ENCODE results near the gene SMCO4.
"Not testable (repeated sequence)": the region's sequence is repeated elsewhere in the genome, so short reads cannot be mapped to it uniquely, and the experiment has no call there.

Gene SMCO4

DNA sequence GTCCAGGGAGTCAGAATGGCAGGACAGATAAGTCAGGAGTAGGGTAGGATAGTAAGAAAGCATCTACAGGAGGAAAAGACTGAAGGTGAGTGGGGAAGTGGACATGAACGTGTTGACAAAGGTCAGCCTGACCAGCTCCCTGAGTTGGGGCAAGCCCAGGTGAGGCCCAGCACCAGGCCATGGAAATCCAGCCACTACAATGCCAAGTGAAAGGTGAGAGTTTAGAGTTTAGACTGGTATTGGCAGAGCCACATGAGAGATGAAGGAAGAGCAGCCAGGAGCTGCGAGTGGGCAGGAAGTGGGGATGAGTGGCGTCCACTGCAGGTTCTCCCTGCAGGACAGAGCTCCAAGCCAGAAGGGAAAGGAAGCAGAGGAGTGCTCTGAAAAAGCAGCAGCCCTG is 16.5 kb upstream of the SMCO4 start:
- DNase-seq, result no peak

DNA sequence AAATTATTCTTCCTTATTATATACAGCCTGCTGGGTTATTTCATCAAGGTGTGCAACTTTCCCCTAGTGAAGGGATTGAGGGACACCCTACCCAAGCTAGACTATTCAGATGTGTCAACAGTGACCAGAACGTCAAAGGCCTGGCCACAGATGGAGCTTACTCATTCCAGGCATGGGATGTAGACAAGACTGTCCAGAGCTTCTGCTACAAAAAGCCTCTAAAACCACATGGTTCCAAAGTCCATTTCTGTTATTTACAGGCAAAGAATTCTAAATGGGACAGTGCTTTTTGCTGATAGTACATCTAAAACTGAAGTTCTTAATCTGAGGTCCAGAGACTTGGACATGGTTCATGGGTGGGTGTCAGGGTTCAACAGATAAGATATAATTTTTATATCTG is 9.7 kb upstream of the SMCO4 start:
- DNase-seq, result no peak

DNA sequence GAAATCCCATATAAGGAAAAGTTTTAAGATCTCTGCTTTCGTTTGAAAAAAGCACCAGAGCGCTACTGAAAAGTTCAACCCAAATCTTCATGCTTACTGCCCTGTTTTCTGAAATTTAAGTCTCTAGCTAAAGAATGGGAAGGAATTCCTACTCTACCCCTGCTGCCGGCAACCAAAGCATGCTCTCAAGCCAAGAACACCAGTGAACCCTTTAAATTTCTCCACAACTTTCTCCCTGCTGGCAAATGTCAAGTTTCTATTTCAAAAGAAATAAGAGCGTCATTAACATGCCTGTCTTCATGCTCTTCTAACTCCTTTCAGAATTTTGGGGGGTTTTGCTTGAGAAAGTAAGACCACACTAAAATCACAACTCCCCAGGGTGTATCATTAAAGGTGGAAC is 6.8 kb upstream of the SMCO4 start:
- DNase-seq, result no peak

DNA sequence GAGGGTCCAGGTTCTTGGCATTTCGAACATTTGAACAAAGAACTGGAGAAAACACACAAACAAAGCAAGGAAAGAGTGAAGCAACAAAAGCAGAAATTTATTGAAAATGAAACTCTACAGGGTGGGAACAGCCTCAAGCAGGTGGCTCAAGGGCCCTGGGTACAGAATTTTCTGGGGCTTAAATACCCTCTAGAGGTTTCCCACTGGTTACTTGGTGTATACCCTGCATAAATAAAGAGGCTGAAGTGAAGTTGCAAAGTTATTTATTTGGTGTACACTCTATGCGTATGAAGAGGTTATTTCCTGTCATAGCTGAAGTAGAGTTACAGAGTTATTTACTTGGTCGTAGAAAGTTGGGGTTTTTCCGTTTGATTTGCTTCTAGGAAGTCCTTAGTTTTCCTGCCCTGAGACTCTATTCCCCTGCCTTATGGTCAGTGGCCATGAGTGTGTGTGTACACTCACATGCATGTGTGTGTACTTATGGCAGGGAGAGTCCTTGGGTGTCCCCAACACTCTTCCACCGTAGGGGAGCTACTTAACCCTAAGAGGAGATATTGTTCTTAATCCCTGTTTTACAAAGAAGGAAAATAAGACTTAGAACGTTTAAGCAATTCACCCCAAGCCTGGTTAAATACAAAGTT is 5.6 kb upstream of the SMCO4 start:
- DNase-seq, result no peak

DNA sequence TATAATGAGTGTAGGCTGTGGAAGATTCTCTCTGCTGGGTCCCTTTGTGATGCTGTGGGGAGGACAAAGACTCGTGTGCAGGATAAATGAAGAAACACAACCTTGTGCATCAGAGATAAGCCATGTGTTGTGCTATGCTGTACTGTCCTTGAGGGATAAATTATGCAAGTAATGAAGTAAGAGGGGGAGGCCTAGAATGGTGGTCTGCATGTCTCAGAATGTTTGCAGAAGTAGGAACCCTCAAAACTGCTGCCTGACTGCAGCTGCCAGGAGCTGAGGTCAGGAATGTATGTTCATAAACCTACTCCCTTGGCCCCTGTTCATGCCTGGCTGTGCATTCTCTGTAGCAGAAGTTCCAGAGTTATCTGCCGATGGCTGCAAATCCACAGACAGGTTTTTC is 4.6 kb upstream of the SMCO4 start:
- no peak for DNase-seq

DNA sequence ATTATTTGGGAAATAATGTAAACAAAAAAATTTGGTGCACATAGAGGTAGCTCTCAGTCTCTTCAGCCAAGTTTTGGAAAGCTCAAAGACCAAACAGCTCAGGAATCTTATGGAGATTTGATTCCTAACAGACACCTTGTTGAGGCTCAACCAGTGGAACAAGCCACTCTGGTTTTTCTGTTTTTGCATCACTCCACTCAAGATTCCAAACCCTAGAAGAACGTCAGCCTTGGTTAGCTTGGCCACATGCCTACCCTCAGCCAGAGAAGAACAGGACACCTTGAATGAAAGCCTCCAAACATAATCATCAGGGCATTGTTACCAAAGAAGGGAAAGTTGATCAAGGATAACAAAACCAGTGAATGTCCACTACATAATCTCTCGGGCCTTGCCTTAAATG is 3.8 kb upstream of the SMCO4 start:
- DNase-seq, result no peak

DNA sequence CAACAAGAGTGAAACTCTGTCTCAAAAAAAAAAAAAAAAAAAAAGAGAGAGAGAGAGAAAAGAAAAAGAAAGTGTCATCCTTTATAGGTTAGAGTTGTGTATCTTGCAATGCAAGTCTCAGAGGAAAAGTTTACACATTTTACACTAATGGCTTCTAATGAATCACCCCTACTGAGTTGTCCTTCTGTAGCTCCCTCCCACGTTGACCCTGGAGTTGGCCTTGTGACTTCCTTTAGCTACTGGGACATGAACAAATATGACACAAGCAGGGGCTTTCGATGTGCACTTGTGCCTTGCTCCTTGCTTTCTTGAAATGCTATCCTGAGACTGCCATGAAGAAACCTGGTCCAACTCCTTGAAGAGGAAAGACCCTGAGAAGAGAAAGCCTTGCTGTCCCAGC is 2.4 kb upstream of the SMCO4 start:
- DNase-seq, result peak; percentile 86 to 94 (median 90)

DNA sequence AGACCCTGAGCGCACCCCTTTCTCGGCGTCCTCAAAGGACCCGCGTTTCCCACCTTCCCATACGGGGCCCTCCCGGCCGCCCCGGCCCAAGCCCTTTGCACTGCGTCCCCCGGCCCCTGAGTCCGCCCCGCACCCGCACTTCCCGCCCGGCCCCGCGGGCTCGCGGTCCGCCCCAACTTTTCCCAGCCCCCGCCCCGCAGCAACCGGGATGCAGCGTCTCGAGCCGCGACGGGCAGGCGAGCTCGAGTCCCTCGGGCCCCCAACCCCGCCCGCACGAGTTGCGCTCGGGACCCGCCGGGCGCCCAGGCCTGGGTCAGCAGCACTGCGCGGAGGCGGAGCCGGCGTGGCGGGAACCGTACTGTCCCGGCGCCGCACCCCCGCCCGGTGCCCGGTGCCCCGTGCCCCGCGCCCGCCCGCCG is 371 bp downstream of the SMCO4 start:
- DNase-seq, result peak in 2 of 3 donors; percentile 57 to 68

DNA sequence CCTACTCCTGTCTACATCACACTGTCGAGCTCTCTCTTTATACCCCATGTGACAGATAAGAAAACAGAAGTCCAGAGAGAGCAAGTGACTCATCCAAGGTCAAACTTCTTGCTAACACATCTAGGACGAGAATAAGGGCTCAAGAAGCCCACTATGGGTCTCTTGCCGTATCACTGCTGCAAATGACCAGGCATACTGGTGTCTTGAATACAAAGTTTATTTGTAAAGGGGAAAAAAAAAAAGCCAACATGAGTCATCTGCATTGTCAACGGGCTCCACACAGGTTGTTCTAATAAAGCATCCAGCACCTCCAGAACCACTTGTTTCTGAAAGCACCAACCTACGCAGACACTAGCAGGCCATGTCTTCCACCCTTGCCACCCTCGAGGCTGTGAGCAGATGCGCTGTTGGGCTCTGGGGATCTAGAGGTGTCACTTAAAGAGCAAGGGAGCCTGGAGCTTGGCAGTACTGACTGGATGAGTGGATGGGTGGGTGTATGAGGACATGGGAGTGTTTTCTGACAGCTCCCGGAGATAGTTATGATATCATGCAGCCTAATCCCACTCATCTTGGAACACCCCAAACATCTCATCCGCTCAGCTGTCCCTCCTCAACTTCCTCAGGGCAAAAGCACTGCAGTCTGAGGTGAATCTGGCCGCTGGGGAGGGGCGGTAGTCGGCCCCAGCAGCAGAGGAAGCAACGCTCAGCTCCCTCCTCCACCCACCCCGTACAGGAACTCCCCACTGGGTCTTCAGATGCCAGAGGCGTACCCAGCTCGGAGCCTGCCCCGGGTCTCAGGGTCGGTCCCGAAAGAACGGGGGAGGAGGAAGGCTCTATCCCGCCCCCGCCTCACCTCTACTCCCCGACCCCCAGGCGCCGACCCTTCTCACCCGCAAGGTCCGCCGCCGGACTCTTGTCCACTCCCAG is 1.0 kb downstream of the SMCO4 start:
- DNase-seq, result peak; percentile 95 to 98 (median 95)

DNA sequence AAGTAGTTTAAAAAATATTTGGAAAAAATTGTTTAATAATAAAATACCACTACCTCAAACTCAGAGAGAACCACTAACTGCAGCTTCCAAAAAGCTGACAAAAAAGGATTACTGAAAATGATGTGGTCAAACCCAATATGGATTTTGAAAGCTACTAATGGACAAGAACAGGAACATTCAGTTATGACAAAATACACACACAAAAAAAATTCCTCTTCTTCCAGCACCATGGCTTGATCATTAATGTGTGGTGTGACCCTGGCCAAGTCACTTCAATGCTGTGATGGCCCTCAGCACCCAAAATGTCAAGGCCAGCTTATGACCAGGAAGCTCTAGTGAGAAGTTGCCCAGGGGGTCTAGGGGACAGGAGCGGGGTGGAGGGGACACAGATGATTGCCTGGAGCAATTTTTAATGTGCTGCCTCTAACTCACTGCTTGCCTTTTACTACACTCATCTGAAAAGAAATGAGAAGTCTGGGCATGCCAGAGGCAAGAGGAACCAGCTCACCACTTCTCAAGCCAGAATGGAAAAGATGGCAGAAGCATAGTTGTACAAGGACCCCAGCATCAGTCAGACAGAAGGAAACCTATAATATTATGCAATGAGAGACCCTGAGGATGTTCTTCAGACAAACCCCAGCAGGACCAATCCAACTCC is 2.2 kb downstream of the SMCO4 start:
- DNase-seq, result peak; percentile 43 to 63 (median 59)

DNA sequence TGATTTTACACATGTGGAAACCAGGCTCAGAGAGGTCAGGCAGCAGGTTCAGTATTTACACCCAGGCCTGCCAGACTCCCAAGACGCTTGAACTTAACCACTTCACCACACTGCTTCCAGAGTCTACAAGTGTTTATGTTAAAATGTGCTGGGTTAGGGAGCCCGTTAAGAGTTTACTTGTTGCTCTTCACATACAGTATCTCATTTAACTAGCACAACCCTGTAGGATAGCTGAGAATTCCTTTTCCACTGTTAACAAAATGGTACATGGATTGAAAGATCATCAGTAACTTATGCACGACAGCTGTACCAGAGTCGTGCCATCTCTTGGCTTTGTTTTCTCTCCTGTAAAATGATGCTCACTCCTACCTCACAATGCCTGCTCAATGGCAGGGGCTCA is 2.9 kb downstream of the SMCO4 start:
- DNase-seq, result no peak

DNA sequence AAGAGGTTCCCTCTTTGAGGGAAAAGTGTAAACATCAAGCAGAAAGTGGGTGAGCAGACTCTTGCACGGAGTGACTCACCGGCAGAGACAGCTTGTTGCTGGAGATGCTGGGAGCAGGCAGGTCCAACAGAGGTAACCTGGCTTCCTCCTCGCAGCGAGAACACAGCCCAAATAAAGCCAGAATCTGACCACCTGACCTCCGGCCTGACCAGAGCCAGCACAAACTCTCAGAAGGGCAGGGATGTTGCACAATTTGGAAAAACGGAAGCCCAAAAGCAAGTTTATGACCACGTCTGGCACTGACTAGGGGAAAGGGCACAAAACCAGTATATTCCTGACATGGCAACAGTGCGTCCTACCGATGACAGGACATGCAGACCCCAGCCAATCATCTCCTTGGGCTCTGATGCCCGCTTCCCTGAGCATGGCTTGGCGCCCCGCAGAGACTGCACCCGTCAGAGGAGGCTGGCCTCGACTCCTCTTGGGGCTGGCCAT is 5.4 kb downstream of the SMCO4 start:
- peak; percentile 64 to 77 (median 75) for DNase-seq

DNA sequence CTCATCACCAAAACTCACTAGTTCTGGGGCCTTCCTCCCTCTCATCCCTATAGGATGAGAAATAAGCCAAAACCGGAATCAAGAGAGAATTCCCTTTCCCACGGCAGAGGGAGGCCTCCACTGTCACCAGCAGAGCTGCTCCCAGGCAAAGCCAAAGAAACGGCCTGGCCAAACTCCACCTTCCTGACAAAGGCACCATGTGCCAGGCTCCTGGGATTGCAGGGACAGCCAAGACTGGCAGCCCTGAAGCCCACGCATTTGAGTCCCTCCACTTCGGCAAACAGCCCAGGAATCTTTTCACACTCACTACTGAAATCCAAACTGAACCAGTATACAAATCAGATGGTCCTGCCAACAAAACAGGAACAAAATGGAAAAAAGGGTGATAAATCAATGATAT is 6.1 kb downstream of the SMCO4 start:
- DNase-seq, result no peak

DNA sequence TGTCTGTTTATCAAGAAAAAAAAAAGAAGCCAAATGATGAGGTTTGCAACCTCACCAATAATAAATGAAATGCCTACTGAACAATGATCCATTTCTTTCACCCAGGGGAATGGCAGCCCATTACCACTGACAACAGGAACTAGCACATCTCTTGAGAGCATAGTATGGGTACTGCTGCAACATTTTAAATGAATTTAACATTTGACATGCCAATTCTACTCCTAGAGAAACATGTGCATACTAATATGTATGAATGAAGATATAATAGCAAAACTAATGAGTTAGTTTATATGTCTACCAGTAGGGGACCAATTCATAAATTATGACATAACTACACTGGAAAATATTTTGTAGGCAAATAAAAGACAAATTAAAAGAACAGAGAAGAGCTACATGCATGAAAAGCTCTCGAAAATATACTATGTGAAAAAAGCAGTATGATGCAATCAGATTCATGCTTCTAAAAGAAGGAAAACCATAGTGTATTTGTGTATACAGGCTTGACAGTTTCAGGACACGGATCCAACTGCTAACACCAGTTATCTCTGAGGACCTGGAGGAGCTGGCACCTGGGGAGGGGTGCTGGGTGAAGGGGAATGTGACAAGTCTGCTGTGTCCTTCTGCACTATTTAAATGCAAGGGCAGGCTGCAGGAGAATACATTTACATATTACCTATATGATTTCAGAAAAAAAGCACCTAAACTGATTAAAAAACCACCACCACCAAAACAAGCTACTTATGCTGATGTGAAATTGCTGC is 6.9 kb downstream of the SMCO4 start:
- no peak for DNase-seq

DNA sequence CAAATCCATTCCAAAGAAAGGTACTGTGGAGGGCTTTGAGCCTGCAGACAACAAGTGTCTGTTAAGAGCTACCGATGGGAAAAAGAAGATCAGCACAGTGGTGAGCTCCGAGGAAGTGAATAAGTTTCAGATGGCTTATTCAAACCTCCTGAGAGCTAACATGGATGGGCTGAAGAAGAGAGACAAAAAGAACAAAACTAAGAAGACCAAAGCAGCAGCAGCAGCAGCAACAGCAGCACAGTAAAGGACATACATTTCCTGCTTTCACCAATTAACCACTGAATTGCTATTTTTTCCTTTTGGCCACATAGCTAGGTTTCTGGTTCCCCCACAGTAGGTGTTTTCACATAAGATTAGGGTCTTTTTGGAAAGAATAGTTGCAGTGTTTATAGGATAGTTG is 7.6 kb downstream of the SMCO4 start:
- not testable (repeated sequence) for DNase-seq

DNA sequence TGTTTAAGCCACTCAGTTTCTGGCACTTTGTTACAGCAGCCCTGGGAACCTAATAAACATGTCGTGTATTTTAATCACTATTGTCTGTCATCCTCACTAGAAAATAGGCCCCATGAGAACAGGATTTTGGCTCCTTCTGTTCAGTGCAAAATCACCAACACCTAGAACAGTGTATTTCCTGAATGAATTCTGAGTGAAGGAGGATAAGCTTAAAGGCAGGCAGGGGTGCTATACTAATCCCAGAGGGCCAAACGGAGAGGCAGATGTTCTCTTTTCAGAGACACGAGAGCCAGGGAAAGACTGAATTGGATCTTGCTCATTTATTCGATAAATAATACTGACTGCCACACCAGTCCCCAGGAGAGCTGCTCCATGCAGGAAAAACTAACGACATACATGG is 10.4 kb downstream of the SMCO4 start:
- no peak for DNase-seq

DNA sequence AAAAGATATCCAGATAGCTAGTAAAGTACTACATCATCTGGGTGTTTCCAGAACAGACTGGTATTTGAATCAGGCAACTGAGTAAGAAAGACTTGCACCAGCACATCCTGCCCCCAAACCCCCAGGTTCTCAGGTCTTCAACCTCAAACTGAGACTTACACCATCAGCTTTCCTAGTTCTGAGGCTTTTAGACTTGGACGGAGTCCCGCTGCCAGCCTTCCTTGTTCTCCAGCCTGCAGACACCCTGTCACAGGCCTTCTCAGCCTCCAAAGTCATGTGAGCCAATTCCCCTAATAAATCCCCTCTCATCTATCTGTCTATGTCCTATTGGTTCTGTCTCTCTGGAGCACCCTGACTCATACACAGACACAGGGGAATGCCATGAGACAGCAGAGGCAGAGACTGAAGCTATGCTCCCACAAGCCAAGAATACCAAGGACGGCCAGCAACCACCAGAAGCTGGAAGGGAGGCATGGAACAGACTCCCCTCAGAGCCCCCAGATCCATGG is 10.9 kb downstream of the SMCO4 start:
- DNase-seq, result peak; percentile 63 to 78 (median 68)

DNA sequence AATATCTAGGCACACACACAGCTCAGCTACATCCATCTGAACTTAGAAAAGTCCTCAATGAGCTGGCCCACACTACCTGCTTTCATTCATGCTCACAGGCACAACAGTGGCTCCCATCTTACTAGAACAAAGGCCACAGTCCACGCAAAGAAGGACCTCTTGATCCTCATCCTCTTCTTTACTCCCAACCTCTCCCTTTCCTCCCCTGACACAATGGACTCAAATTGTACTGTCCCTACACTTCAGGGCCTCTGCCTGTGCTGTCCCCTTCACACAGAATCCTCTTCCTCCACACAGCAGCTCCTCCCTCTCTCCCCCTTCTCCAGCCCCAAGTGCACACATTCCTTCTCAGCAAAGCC is 12.7 kb downstream of the SMCO4 start:
- no peak for DNase-seq

DNA sequence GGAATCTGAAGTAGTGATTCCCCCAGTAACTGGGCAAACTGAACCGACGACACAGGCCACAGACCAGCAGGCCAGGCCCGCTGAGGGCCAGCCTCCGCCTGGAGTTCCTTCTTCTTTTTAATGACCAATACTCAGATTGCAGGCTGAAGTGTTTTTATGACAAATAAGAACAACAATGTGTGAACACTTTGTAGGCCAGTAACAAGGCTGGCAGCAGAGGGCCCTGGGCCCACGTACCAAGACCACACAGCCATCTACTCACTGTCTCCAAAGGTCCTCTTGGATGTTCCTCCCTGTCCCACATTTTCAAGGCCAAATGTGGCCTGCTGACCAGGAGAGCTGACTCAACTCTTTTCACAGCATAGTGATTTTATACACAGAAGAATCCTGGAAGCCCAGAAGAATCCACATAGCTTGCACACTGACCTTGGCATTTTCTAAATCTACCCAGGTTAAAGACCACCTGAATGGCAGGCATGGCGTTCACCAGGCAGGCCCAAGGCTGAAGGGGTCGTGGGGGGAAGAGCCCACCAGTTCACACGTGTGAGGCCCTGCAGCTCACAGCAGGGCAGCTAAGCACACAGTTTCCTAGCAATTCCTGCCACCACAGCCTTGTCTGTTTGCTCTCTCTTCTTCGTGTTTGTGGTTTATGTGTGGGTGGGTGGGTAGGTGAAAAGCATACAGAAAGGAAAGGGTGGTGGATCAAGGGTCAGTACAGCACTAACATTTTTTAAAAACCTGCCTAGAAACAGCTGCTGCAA is 13.3 kb downstream of the SMCO4 start:
- peak; percentile 81 to 87 (median 86) for DNase-seq

DNA sequence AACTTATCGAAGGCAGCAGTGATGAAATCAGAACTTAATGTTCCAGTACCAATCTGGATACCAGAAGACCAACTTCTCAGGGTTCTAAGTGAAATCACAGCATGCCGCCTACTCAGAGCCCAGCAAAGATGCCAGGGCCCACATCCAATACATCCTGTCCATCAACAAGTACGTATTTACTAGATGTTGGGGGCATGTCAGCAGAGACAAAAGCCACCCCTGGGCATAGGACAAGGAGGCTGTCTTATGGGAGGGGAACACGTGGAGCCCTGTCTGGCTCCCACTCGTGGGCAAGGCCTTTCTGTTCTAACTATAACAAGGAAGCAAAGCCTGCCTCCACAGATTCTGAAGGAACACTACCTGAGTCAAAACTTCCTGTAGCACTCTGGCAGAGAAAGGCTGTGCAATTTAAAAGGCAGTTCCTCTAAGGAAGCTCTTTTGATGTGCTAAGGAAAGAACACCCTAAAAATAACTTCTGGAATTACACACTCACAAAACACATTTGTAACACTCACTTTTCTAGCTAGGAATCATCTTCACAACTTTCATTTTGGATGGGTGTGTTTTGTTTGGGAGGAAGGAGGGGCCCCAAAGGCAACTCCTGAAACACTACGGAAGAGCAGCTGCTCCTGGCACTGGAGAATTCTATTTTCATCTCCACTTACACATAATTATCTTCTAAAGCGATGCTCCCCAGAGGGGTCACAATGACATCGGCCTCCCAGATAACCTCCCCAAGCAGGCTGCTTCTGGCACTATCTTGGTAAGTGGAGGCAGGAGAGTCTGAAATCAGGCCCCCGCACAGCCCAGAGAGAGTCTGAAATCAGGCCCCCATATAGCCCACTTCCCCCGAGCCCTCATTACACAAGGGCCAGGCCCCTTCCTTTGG is 14.2 kb downstream of the SMCO4 start:
- DNase-seq, result peak; percentile 55 to 64 (median 61)

DNA sequence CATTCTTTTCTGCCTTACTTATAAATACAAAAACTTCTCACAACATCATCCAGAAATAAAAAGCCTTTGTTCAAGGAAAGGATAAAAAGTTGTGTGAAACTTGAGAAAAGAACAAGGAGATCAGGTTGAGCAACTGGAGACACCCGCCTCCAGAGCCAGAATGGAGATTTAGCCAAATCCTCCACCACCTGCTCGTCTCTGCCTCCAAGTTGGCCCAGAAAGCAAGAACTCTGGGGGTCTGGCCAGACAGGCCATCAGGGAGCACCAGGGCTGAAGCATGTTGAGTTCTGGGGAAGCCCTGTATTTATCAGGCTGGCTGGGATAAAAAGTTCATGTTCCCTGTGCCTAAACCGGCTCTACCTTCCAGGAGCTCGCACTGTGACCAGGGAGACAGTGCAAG is 14.9 kb downstream of the SMCO4 start:
- no peak for DNase-seq
